Endothelial cell of umbilical vein (primary cell): ENCODE measurements around the gene SIPA1. TPM values are rescaled to one million over a fixed set of nuclear protein-coding genes. Genes with fewer than 3 reads are reported as not detected.

Source experiments
- BruUV-seq: library from RNA; stranded (reverse); fragments of 400-500 nt; replicated peaks from 2 replicates; lab custom pipeline; 2021; lab: Mats Ljungman, UMichigan
- CTCF ChIA-PET: fragments of 300-600, 350-600 bp; sonication (Branson Sonifier 250); formaldehyde crosslinking; loops from one replicate; lab custom pipeline; 2021; ENCODE audit warnings: antibody characterized with exemption, inconsistent platforms; lab: Charles Lee
- POLR2A ChIA-PET: fragments of 300-600, 350-600 bp; sonication (Branson Sonifier 250); formaldehyde crosslinking; loops from one replicate; lab custom pipeline; 2021; ENCODE audit warnings: antibody characterized with exemption, inconsistent platforms; lab: Charles Lee
- DNase-seq: peaks from one replicate; pipeline ENCODE4 v3.0.0-alpha.2; 2011; ENCODE audit warnings: low read depth, low spot score
- FAIRE-seq: peaks from 2 replicates; lab custom pipeline; 2011; peaks lifted over from hg19 to GRCh38; lab: Jason Lieb, UNC
- H2AFZ ChIP-seq: 2 replicates; pipeline ENCODE4 v1.6.0; 2012; ENCODE audit warnings: low read depth, low read length, control low read depth, inconsistent platforms
- H3K27ac ChIP-seq: 2 replicates; pipeline ENCODE4 v1.5.1; 2011; ENCODE audit warnings: low read depth, mild to moderate bottlenecking, control low read depth, low read length, moderate library complexity; ENCODE audit not compliant: insufficient read depth
- H3K27me3 ChIP-seq, 2 experiments: 2 replicates each; pipeline versions ENCODE4 v1.6.0 to v1.6.1; 2011; ENCODE audit warnings: low read length in 2 of 2, mixed read lengths in 1 of 2; ENCODE audit not compliant: control insufficient read depth in 2 of 2, insufficient read depth in 2 of 2
- H3K36me3 ChIP-seq, 2 experiments: 2 replicates in 1 of 2; 3 replicates in 1 of 2; pipeline ENCODE4 v1.5.1; 2011; ENCODE audit warnings: low read length in 2 of 2, mild to moderate bottlenecking in 1 of 2, moderate library complexity in 1 of 2; ENCODE audit not compliant: control insufficient read depth in 2 of 2, insufficient read depth in 2 of 2; ENCODE audit errors: extremely low read depth in 1 of 2
- H3K4me1 ChIP-seq: 3 replicates; pipeline ENCODE4 v1.5.1; 2011; ENCODE audit warnings: mild to moderate bottlenecking, low read length; ENCODE audit not compliant: control insufficient read depth, insufficient read depth; ENCODE audit errors: extremely low read depth
- H3K4me2 ChIP-seq: 2 replicates; pipeline ENCODE4 v1.6.1; 2011; ENCODE audit warnings: low read length, control low read depth, mixed read lengths; ENCODE audit not compliant: insufficient read depth
- H3K4me3 ChIP-seq, 3 experiments: fragments of 200-600 bp in 1 of 3; sonication (generic), shearing (Covaris generic) in 1 of 3; replicated peaks in 1 of 3; 2 replicates each; pipeline ENCODE4 v1.5.1; 2011 to 2016; ENCODE audit warnings: control low read depth in 3 of 3, low read length in 3 of 3, mild to moderate bottlenecking in 2 of 3, inconsistent platforms in 1 of 3, low read depth in 1 of 3, moderate library complexity in 1 of 3; ENCODE audit not compliant: insufficient read depth in 1 of 3
- H3K79me2 ChIP-seq: 2 replicates; pipeline ENCODE4 v1.6.0; 2012; ENCODE audit warnings: low read length, inconsistent platforms; ENCODE audit not compliant: control insufficient read depth, insufficient read depth
- H3K9ac ChIP-seq: replicated peaks from 2 replicates; pipeline ENCODE3; 2011; ENCODE audit warnings: low read length, control low read depth; ENCODE audit not compliant: insufficient read depth; ENCODE audit errors: extremely low read depth
- H3K9me1 ChIP-seq: replicated peaks from 3 replicates; pipeline ENCODE4 v1.6.0; 2011; ENCODE audit warnings: mild to moderate bottlenecking, low read length; ENCODE audit not compliant: control insufficient read depth, insufficient read depth; ENCODE audit errors: extremely low read depth
- H3K9me3 ChIP-seq: replicated peaks from 2 replicates; pipeline ENCODE4 v1.5.1; 2012; ENCODE audit warnings: low read length, inconsistent platforms; ENCODE audit not compliant: control insufficient read depth, insufficient read depth
- H4K20me1 ChIP-seq: replicated peaks from 2 replicates; pipeline ENCODE3; 2011; ENCODE audit warnings: mild to moderate bottlenecking, low read length; ENCODE audit not compliant: control insufficient read depth, insufficient read depth; ENCODE audit errors: extremely low read depth
- EZH2 ChIP-seq: IDR thresholded peaks from 2 replicates; pipeline ENCODE4 v1.6.1; 2012; ENCODE audit warnings: borderline replicate concordance, low read depth, mild to moderate bottlenecking, moderate library complexity, low read length, inconsistent platforms; ENCODE audit not compliant: severe bottlenecking
- FOS ChIP-seq: IDR thresholded peaks from 2 replicates; pipeline ENCODE4 v1.6.1; 2011; ENCODE audit warnings: mild to moderate bottlenecking, low read length, moderate library complexity, borderline replicate concordance; ENCODE audit not compliant: insufficient read depth
- GATA2 ChIP-seq: IDR thresholded peaks from 2 replicates; pipeline ENCODE4 v1.7.0; 2011; ENCODE audit warnings: low read depth, mild to moderate bottlenecking, moderate library complexity, mixed read lengths, low read length; ENCODE audit not compliant: insufficient read length, insufficient read depth
- JUN ChIP-seq: IDR thresholded peaks from 2 replicates; pipeline ENCODE4 v1.6.1; 2011; ENCODE audit warnings: borderline replicate concordance, low read depth; ENCODE audit not compliant: insufficient read length, insufficient read depth
- MYC ChIP-seq: IDR thresholded peaks from one replicate; pipeline ENCODE4 v1.6.1; 2011; ENCODE audit warnings: mild to moderate bottlenecking, low read depth, low read length
- POLR2A ChIP-seq: IDR thresholded peaks from 2 replicates; pipeline ENCODE4 v1.6.1; 2012; ENCODE audit warnings: low read depth, mild to moderate bottlenecking, control low read depth, low read length
- POLR2AphosphoS5 ChIP-seq: IDR thresholded peaks from 2 replicates; pipeline ENCODE4 v1.6.1; 2012; ENCODE audit warnings: low read depth, mild to moderate bottlenecking, control low read depth, low read length, moderate library complexity; ENCODE audit not compliant: insufficient read depth
- dilution Hi-C: fragments of 300-500 bp; cut with MboI; formaldehyde crosslinking; loops from one replicate; pipeline ENCODE4 v1.15.0; 2019; ENCODE audit warnings: low sequenced_read_pairs; ENCODE audit not compliant: extremely low pct_ligation_motif_present
- intact Hi-C: fragments of 100-400 bp; cut with micrococcal nuclease; formaldehyde crosslinking; loops from one replicate; pipeline ENCODE4 v1.10.0; 2022
- polyA plus RNA-seq, 4 experiments: library from polyadenylated mRNA; depleted of rRNA in 3 of 4; stranded (reverse) in 3 of 4; unstranded in 1 of 4; fragments of >200 nt; gene quantifications; 2 replicates each; pipeline versions ENCODE4 v1.2.1 to v1.2.3, GENCODE V29; 2011 to 2012; ENCODE audit warnings: missing spikeins in 1 of 4
- total RNA-seq: library from RNA; stranded (reverse); gene quantifications from 2 replicates; pipeline ENCODE4 v1.2.3, GENCODE V29; 2021
- TF ChIP-seq, protein P1 (sequence below): IDR thresholded peaks from 2 replicates; pipeline ENCODE4 v1.6.1; 2011; ENCODE audit not compliant: insufficient read depth, insufficient read length
- TF ChIP-seq, protein P2 (sequence below), 2 donors: IDR thresholded peaks; 1 replicate in 1 of 2; 2 replicates in 1 of 2; pipeline ENCODE4 v1.5.1; 2011; ENCODE audit warnings: low read length in 2 of 2, mild to moderate bottlenecking in 2 of 2, moderate library complexity in 2 of 2, control low read depth in 1 of 2, inconsistent platforms in 1 of 2, low read depth in 1 of 2; ENCODE audit not compliant: insufficient read depth in 1 of 2; ENCODE audit errors: extremely low read depth in 1 of 2

SIPA1 gene
- total and polyA plus RNA-seq, 2 donors (not counting 3 experiments of a cell fraction or from before 2014, with no cell fraction given) = 67.5 to 119 TPM

DNA sequence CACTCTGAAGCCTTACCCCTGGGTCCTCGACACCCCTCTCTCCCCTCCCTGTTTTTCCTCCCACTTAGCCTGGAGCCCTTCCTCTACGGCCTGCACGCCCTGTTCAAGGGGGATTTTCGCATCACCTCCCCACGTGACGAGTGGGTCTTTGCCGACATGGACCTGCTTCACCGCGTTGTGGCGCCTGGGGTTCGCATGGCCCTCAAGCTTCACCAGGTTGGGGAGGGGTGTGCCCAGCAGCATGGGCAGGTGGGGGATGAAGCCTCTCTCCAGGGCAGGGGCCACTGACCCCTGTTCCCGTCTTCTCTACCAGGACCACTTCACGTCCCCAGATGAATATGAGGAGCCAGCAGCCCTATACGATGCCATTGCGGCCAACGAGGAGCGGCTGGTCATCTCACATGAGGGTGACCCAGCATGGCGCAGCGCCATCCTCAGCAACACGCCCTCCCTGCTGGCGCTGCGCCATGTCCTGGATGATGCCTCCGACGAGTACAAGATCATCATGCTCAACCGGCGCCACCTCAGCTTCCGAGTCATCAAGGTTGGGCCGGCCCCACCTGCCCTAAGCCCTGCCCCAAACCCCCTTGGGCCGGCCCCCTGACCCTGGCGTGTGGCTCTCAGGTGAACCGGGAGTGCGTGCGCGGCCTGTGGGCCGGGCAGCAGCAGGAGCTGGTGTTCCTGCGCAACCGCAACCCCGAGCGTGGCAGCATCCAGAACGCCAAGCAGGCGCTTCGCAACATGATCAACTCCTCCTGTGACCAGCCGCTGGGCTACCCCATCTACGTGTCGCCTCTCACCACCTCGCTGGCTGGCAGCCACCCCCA is 2.8 kb upstream of the SIPA1 start:
- Histone ChIP-seq H3K9me3 (no peaks in the 10 kb centered on the region), H3K4me1 (peaks cover 19% of the 10 kb centered on the region), H3K36me3 (peaks cover 6 to 39% of the 10 kb centered on the region in 2 experiments), H3K4me3 (no peak overlapping the region), H3K9ac (no peak overlapping the region), H3K4me2 (no peak overlapping the region), H3K27ac (no peak overlapping the region), H4K20me1 (no peaks in the 10 kb centered on the region), H3K27me3 (no peaks in the 10 kb centered on the region), H3K79me2 (peaks cover 8% of the 10 kb centered on the region), H3K9me1 (no peaks in the 10 kb centered on the region), H2AFZ (no peak overlapping the region)
- POLR2A ChIA-PET = no interaction called here
- no peak for FAIRE-seq
- dilution Hi-C loops (no loop called here), intact Hi-C loops (loop anchor here (5.0 kb wide), 1 partner anchor 352 kb away; no protein-coding TSS in a partner anchor)
- no peak for DNase-seq
- TF ChIP-seq, protein P1, sequence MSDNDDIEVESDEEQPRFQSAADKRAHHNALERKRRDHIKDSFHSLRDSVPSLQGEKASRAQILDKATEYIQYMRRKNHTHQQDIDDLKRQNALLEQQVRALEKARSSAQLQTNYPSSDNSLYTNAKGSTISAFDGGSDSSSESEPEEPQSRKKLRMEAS = no peak
- no peak for TF ChIP-seq POLR2A
- no peak for TF ChIP-seq EZH2
- TF ChIP-seq JUN = no peak
- TF ChIP-seq FOS = no peak
- no peak for TF ChIP-seq POLR2AphosphoS5
- TF ChIP-seq GATA2 = no peak
- TF ChIP-seq, protein P2, sequence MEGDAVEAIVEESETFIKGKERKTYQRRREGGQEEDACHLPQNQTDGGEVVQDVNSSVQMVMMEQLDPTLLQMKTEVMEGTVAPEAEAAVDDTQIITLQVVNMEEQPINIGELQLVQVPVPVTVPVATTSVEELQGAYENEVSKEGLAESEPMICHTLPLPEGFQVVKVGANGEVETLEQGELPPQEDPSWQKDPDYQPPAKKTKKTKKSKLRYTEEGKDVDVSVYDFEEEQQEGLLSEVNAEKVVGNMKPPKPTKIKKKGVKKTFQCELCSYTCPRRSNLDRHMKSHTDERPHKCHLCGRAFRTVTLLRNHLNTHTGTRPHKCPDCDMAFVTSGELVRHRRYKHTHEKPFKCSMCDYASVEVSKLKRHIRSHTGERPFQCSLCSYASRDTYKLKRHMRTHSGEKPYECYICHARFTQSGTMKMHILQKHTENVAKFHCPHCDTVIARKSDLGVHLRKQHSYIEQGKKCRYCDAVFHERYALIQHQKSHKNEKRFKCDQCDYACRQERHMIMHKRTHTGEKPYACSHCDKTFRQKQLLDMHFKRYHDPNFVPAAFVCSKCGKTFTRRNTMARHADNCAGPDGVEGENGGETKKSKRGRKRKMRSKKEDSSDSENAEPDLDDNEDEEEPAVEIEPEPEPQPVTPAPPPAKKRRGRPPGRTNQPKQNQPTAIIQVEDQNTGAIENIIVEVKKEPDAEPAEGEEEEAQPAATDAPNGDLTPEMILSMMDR (IDR thresholded peaks at IDR 0.05; ENCODE audit: extremely low read depth in 1 of 2, insufficient read depth in 1 of 2, low read depth in 1 of 2, low read length in 2 of 2) = no peak
- TF ChIP-seq MYC = no peak
- CTCF ChIA-PET = no interaction called here
- no TSS peak for BruUV-seq
